Measurements from ENCODE around the gene HBG1. TPM values are rescaled to one million over a fixed set of nuclear protein-coding genes. Genes with fewer than 3 reads are reported as not detected.
"Not testable (repeated sequence)": the region's sequence is repeated elsewhere in the genome, so short reads cannot be mapped to it uniquely, and the experiment has no call there.

HBG1 gene
- total RNA-seq, 2 donors from 2014 or later = 5.7 TPM; not detected in 1

DNA sequence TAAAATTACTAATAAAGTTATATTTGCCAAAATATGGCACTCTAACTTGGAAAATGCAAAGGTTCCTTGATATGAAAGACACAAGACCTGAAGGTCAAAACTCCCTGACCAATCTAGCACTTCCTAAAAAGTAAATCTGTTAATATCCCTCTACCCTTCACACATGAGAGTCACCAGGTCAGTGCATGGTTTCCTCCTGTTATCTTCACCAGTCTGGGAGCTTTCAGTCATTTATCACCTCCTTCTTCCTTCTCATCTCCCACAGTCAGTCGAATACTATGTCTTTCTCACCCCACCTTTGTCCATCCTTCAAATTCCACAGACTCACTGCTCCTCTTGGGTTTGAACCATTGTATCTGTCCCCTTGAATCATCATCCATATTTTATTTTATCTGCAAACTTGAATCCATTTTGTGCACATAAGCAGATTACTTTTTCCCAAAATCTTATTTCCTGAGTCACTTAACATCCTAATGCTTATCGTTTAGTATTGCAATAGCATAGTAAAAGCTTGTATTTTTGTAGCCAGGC, 17.4 kb upstream of the HBG1 start:
- H3K27me3 ChIP-seq = no peaks in the 10 kb centered on the region
- TF ChIP-seq, protein P1, sequence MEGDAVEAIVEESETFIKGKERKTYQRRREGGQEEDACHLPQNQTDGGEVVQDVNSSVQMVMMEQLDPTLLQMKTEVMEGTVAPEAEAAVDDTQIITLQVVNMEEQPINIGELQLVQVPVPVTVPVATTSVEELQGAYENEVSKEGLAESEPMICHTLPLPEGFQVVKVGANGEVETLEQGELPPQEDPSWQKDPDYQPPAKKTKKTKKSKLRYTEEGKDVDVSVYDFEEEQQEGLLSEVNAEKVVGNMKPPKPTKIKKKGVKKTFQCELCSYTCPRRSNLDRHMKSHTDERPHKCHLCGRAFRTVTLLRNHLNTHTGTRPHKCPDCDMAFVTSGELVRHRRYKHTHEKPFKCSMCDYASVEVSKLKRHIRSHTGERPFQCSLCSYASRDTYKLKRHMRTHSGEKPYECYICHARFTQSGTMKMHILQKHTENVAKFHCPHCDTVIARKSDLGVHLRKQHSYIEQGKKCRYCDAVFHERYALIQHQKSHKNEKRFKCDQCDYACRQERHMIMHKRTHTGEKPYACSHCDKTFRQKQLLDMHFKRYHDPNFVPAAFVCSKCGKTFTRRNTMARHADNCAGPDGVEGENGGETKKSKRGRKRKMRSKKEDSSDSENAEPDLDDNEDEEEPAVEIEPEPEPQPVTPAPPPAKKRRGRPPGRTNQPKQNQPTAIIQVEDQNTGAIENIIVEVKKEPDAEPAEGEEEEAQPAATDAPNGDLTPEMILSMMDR (IDR thresholded peaks at IDR 0.05) = no peak
- no peak overlapping the region for H3K27ac ChIP-seq
- no peaks in the 10 kb centered on the region for H3K4me1 ChIP-seq
- no peak overlapping the region for H3K4me3 ChIP-seq
- intact Hi-C loops (cut with DNase I) = no loop called here
- H3K36me3 ChIP-seq = no peaks in the 10 kb centered on the region
- H3K9me3 ChIP-seq = no peaks in the 10 kb centered on the region
- no peak for DNase-seq
- no peak overlapping the region for H3K9ac ChIP-seq (ENCODE audit: low read depth in 2 of 2, low read length in 2 of 2)

DNA sequence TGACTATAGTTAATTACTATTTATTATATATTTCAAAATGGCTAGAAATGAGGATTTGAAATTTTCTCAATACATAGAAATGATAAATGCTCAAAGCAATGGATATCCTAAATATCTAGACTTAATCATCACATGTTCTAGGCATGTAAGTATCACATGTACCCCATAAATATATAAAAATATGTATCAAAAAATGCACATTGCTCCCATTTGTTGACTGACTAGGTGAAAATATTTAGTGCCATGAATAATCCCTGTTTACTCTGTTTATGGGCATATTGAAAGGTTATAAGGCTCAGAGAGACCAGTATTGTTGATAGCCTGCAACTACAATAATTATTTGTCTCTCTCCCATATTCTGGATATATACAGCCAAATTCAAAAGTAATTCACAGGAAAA, 17.0 kb upstream of the HBG1 start:
- Histone ChIP-seq H3K36me3 (no peaks in the 10 kb centered on the region), H3K9me3 (no peaks in the 10 kb centered on the region), H3K27ac (no peak overlapping the region), H3K4me3 (no peak overlapping the region), H3K27me3 (no peaks in the 10 kb centered on the region), H3K9ac (ENCODE audit: low read depth in 2 of 2, low read length in 2 of 2) (no peak overlapping the region), H3K4me1 (no peaks in the 10 kb centered on the region)
- intact Hi-C loops (cut with DNase I) = no loop called here
- TF ChIP-seq, protein P1 (IDR thresholded peaks at IDR 0.05) = no peak
- no peak for DNase-seq

DNA sequence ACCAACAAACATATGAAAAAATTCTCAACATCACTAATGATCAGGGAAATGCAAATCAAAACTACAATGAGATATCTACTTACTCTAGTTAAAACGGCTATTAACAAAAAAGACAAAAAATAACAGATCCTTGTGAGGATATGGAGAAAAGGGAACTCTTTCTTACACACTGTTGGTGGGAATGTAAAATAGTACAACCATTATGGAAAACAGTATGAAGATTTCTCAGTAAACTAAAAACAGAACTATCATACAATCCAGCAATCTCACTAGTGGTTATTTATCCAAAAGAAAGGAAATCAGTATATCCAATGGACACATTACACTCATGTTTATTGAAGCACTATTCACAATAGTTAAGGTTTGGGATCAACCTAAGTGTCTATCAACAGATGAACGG, 16.2 kb upstream of the HBG1 start:
- H3K4me1 ChIP-seq = no peaks in the 10 kb centered on the region

DNA sequence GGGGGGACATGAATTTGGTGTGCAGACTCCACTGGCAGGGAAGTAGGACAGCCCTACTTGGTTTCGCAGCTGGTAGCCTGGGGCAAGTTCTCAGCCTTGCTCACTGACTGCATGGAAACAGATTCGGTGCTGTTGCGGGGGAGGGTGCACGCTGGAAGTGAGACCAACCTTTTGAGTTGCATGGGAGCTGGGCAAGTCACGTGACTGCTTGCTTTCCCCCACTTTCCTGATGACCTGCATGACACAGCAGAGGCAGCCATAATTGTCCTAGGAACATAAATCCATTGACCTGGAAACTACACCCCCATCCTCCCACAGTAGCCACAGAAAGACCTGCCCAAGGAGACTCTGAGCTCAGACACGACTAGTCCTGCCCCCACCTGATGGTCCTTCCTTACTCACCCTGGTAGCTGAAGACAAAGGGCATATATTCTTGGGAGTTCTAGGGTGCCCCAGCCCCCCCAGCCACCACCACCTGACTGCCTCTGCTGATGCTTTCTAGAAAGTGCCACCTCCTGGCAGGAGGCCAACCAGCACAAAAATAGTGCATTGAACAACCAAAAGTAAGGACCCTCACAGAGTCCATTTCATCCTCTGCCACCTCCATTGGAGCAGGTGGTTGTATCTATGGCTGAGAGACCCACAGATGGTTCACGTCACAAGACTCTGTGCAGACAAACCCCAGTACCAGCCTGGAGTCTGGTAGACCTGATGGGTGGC, 9.0 kb upstream of the HBG1 start:
- no peak overlapping the region for H3K9ac ChIP-seq (ENCODE audit: low read depth in 2 of 2, low read length in 2 of 2)
- TF ChIP-seq, protein P1 (IDR thresholded peaks at IDR 0.05) = no peak
- no peak for DNase-seq
- no peaks in the 10 kb centered on the region for H3K27me3 ChIP-seq
- no peaks in the 10 kb centered on the region for H3K4me1 ChIP-seq
- no peak overlapping the region for H3K4me3 ChIP-seq
- H3K9me3 ChIP-seq = no peaks in the 10 kb centered on the region
- H3K36me3 ChIP-seq = no peaks in the 10 kb centered on the region
- no peak overlapping the region for H3K27ac ChIP-seq
- intact Hi-C loops (cut with DNase I) = no loop called here

More for the DNA sequence above, 16.2 kb upstream of the HBG1 start:
- Histone ChIP-seq H3K9ac (ENCODE audit: low read depth in 2 of 2, low read length in 2 of 2) (no peak overlapping the region), H3K36me3 (no peaks in the 10 kb centered on the region), H3K27ac (no peak overlapping the region), H3K9me3 (no peaks in the 10 kb centered on the region), H3K27me3 (no peaks in the 10 kb centered on the region), H3K4me3 (no peak overlapping the region)
- TF ChIP-seq, protein P1 (IDR thresholded peaks at IDR 0.05) = no peak
- DNase-seq = no peak
- intact Hi-C loops (cut with DNase I) = no loop called here

DNA sequence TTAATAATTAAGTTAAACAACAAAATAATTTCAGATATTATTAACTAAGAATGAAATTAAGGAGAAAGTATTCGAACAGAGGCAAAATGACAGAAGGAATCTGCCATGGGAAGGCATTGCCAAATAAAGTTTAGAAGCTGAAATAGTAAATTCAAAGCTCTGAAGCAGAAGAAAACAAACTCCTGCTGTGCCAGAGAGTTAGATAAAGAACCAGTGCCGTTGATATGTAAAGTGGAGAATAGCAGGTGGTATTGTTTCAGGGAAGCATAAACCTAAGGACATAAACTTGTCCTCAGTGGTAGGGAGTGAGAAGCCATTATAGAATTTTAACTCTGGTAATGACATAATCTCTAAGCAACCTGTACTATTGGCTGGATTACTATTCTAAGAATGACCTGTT, 7.6 kb upstream of the HBG1 start:
- Histone ChIP-seq H3K9me3 (no peaks in the 10 kb centered on the region), H3K4me3 (no peak overlapping the region), H3K4me1 (no peaks in the 10 kb centered on the region), H3K27ac (no peak overlapping the region), H3K27me3 (no peaks in the 10 kb centered on the region), H3K9ac (ENCODE audit: low read depth in 2 of 2, low read length in 2 of 2) (no peak overlapping the region), H3K36me3 (no peaks in the 10 kb centered on the region)
- no peak for DNase-seq
- TF ChIP-seq, protein P1 (IDR thresholded peaks at IDR 0.05) = no peak
- intact Hi-C loops (cut with DNase I) = no loop called here

DNA sequence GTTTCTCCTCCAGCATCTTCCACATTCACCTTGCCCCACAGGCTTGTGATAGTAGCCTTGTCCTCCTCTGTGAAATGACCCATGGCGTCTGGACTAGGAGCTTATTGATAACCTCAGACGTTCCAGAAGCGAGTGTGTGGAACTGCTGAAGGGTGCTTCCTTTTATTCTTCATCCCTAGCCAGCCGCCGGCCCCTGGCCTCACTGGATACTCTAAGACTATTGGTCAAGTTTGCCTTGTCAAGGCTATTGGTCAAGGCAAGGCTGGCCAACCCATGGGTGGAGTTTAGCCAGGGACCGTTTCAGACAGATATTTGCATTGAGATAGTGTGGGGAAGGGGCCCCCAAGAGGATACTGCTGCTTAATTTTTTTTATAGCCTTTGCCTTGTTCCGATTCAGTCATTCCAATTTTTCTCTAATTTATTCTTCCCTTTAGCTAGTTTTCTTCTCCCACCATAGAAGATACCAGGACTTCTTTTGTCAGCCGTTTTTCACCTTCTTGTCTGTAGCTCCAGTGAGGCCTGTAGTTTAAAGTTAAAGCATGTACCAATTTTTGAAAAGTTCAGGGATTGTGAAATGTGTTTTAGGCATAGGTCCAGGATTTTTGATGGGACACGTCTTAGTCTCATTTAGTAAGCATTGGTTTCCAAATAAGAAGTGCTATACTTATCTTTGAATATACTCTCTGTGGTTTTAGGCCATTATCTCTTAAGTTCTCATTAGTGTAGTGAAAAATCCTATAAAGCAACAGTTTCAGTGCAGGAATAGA, 5.2 kb upstream of the HBG1 start, which contains the start of gene HBG2:
Gene HBG2 (minus strand): TSS at position 136 of the 768 bp plus-strand sequence. CDS start 53 bp downstream, at position 83.
- H3K9ac ChIP-seq (ENCODE audit: low read depth in 2 of 2, low read length in 2 of 2); H3K4me3 ChIP-seq; H3K27ac ChIP-seq; H3K9me3 ChIP-seq; intact Hi-C loops (cut with DNase I); H3K27me3 ChIP-seq; DNase-seq; H3K36me3 ChIP-seq; H3K4me1 ChIP-seq: not testable (repeated sequence)

DNA sequence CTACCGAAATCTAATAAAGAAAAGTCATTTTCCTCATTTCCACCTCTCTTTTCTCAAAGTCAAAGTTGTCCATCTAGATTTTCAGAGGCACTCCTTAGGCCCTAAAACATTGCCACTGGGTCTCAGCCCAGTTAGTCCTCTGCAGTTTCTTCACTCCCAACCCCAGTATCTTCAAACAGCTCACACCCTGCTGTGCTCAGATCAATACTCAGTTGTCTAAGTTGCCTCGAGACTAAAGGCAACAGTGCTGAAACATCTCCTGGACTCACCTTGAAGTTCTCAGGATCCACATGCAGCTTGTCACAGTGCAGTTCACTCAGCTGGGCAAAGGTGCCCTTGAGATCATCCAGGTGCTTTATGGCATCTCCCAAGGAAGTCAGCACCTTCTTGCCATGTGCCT, 4.4 kb upstream of the HBG1 start:
- H3K4me3 ChIP-seq; H3K4me1 ChIP-seq; H3K27me3 ChIP-seq; intact Hi-C loops (cut with DNase I); DNase-seq; H3K9me3 ChIP-seq; H3K9ac ChIP-seq (ENCODE audit: low read depth in 2 of 2, low read length in 2 of 2); H3K27ac ChIP-seq; H3K36me3 ChIP-seq: not testable (repeated sequence)

DNA sequence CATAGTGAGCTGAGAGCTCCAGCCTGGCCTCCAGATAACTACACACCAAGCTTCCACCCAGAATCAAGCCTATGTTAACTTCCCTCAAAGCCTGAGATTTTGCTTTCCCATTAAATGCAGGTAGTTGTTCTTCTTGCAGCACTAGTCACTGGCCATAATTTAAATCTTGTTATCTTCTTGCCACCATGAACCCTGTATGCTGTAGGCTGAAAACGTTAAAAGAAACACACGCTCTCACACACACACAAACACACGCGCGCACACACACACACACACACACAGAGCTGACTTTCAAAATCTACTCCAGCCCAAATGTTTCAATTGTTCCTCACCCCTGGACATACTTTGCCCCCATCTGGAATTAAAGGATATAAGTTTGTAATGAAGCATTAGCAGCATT, 3.8 kb upstream of the HBG1 start:
- not testable (repeated sequence) for H3K36me3 ChIP-seq, DNase-seq

More for the DNA sequence above, 3.8 kb upstream of the HBG1 start:
- H3K4me3 ChIP-seq; H3K27me3 ChIP-seq; H3K9ac ChIP-seq (ENCODE audit: low read depth in 2 of 2, low read length in 2 of 2); H3K4me1 ChIP-seq; H3K27ac ChIP-seq; H3K9me3 ChIP-seq; intact Hi-C loops (cut with DNase I): not testable (repeated sequence)

Data from colonic mucosa (tissue), 4 donors.